ENCODE results near the gene FBXW11.

DNA sequence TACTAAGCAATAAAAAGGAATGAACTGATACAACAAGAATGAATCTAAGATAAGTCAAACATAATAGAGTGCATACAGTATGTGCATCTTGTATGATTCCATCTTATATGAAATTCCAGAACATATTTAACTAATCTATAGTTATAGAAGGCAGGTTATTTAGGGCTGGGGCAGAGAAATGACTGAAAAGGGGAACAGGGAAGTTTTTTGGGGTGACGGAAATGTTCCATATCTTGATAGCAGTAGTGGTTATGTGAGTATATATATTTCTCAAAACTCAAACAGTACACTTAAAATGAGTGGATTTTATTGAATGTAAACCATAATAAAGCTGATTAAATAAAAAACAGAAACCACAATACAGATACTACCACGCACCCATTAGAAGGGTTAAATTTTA, 24.6 kb downstream of the FBXW11 start:
- TF ChIP-seq, protein P1, sequence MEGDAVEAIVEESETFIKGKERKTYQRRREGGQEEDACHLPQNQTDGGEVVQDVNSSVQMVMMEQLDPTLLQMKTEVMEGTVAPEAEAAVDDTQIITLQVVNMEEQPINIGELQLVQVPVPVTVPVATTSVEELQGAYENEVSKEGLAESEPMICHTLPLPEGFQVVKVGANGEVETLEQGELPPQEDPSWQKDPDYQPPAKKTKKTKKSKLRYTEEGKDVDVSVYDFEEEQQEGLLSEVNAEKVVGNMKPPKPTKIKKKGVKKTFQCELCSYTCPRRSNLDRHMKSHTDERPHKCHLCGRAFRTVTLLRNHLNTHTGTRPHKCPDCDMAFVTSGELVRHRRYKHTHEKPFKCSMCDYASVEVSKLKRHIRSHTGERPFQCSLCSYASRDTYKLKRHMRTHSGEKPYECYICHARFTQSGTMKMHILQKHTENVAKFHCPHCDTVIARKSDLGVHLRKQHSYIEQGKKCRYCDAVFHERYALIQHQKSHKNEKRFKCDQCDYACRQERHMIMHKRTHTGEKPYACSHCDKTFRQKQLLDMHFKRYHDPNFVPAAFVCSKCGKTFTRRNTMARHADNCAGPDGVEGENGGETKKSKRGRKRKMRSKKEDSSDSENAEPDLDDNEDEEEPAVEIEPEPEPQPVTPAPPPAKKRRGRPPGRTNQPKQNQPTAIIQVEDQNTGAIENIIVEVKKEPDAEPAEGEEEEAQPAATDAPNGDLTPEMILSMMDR (IDR thresholded peaks at IDR 0.05), result no peak
- no peak for TF ChIP-seq SMC3 (IDR thresholded peaks at IDR 0.05)
